ENCODE measurements around the gene NOTCH4.

- TF ChIP-seq CTCF (IDR thresholded peaks at IDR 0.05): no peak
- TF ChIP-seq POLR2A (IDR thresholded peaks at IDR 0.05): peak; percentile 10
Measured at GRCh38 chr6:32177788-32178546, 45.9 kb downstream of the NOTCH4 start, which contains the start of gene RNF5.

Data from testis (tissue), 2 donors.